ENCODE results near the gene MYADML2. TPM values are rescaled to one million over a fixed set of nuclear protein-coding genes. Genes with fewer than 3 reads are reported as not detected.

MYADML2 gene
- total and polyA plus RNA-seq, 2 of the 8 experiments (the other 6 are each of a cell fraction or from before 2014, with no cell fraction given), result 0.26 to 0.47 TPM

DNA sequence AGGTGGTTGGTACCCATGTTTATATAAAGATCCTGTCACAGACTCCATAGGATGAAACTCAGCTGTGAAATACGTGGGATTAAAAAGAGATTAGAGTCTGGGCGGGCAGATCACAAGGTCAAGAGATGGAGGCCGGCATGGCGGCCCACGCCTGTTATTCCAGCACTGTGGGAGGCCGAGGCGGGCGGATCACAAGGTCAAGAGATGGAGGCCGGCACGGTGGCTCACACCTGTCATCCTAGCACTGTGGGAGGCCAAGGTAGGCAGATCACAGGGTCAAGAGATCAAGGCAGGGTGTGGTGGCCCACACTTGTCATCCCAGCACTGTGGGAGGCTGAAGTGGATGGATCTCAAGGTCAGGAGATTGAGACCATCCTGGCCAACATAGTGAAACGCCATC is 51.6 kb downstream of the MYADML2 start:
- Histone ChIP-seq H3K4me3 (ENCODE audit: extremely low read depth in 1 of 4, insufficient read depth in 2 of 4, low read depth in 3 of 4, low read length in 4 of 4) (no peak overlapping the region), H2BK12ac (ENCODE audit: low read depth, low read length) (no peak overlapping the region), H3K79me1 (ENCODE audit: low read depth, low read length) (peaks cover 7% of the 10 kb centered on the region), H3K4me1 (replicated peaks in 1 of 4; ENCODE audit: control insufficient read depth in 3 of 4, insufficient read depth in 4 of 4, low read length in 3 of 4) (peaks cover 0 to 1% (median under 1%) of the 10 kb centered on the region in 4 experiments; a peak in 3 of 7 replicates), H3K79me2 (ENCODE audit: control insufficient read depth in 1 of 2, insufficient read depth in 2 of 2, low read length in 2 of 2) (peaks cover 5 to 12% of the 10 kb centered on the region in 2 experiments), H3K23ac (ENCODE audit: insufficient read length) (no peak overlapping the region), H3K14ac (ENCODE audit: insufficient read length) (no peak overlapping the region), H4K5ac (ENCODE audit: insufficient read length, low read depth, low read length) (no peak overlapping the region), H2AFZ (ENCODE audit: low read length) (no peak overlapping the region), H3K27ac (ENCODE audit: low read depth, low read length) (no peak overlapping the region), H2AK5ac (ENCODE audit: low read depth, low read length) (no peak overlapping the region), H3K4ac (replicated peaks; ENCODE audit: insufficient read length, low read depth, low read length) (no peak overlapping the region), H3K18ac (ENCODE audit: extremely low read depth, low read length) (no peak overlapping the region), H3K9me3 (ENCODE audit: insufficient read depth in 2 of 2, low read depth in 1 of 2, low read length in 1 of 2) (no peaks in the 10 kb centered on the region), H2BK20ac (ENCODE audit: low read length) (no peak overlapping the region), H2BK120ac (replicated peaks; ENCODE audit: low read depth, low read length) (no peak overlapping the region), H3K4me2 (ENCODE audit: insufficient read depth in 1 of 2, low read depth in 2 of 2, low read length in 2 of 2) (no peak overlapping the region), H2BK15ac (ENCODE audit: low read length) (no peak overlapping the region), H2BK5ac (ENCODE audit: low read depth, low read length) (no peak overlapping the region), H4K8ac (ENCODE audit: extremely low read depth, insufficient read depth, low read length) (no peak overlapping the region), H4K20me1 (replicated peaks in 1 of 2; ENCODE audit: control insufficient read depth in 1 of 2, insufficient read depth in 2 of 2, low read length in 2 of 2) (peaks cover 0 to 14% of the 10 kb centered on the region in 2 experiments), H4K91ac (replicated peaks; ENCODE audit: insufficient read length, low read length) (no peak overlapping the region), H3K23me2 (ENCODE audit: low read depth, low read length) (peaks cover 5% of the 10 kb centered on the region; the same call in 1 of the 2 replicates), H3K9ac (replicated peaks in 1 of 4; ENCODE audit: extremely low read depth in 1 of 4, low read depth in 3 of 4, low read length in 3 of 4) (no peak overlapping the region), H3K36me3 (ENCODE audit: control insufficient read depth in 2 of 4, insufficient read depth in 4 of 4, low read length in 3 of 4) (peaks cover 3 to 29% (median 17%) of the 10 kb centered on the region in 4 experiments; a peak in 7 of 8 replicates), H3K27me3 (replicated peaks in 1 of 4; ENCODE audit: control insufficient read depth in 3 of 4, extremely low read depth in 1 of 4, insufficient read depth in 3 of 4, low read length in 3 of 4) (no peaks in the 10 kb centered on the region), H3K56ac (replicated peaks; ENCODE audit: insufficient read length, low read depth, low read length) (no peak overlapping the region)
- FAIRE-seq (no peak), DNase-seq (ENCODE audit: low read depth in 1 of 2, low spot score in 2 of 2) (no peak)
- 95% methylated on average over 11 of the region's 11 CpGs; no CpG with 5 or more reads in 1 of the 2 experiments for WGBS, 2 experiments (ENCODE audit: extremely low coverage in 1 of 2, insufficient coverage in 1 of 2, insufficient read length in 1 of 2, insufficient replicate concordance in 2 of 2, low coverage in 1 of 2, low lambda C conversion rate in 2 of 2, missing lambda C conversion rate in 1 of 2)
- ChIA-PET POLR2A (ENCODE audit: partially characterized antibody) (interaction anchor here (0.6 kb wide), 1 partner anchor 40 kb away, joined by 3 read pairs; no protein-coding TSS in a partner anchor), CTCF (ENCODE audit: partially characterized antibody) (no interaction called here)
- no peak for TF ChIP-seq SRF (IDR thresholded peaks at IDR 0.05; ENCODE audit: low read depth, low read length)
- no peak for TF ChIP-seq SP4 (IDR thresholded peaks at IDR 0.05; ENCODE audit: low read length)
- TF ChIP-seq TAF7 (optimal IDR thresholded peaks at IDR 0.05; ENCODE audit: borderline replicate concordance, low read depth, low read length), result no peak
- TF ChIP-seq RAD21 (IDR thresholded peaks at IDR 0.05 in 1 of 2, conservative IDR thresholded peaks at IDR 0.05 in 1 of 2; ENCODE audit: low read depth in 2 of 2, low read length in 2 of 2), result no peak
- TF ChIP-seq, protein P1, sequence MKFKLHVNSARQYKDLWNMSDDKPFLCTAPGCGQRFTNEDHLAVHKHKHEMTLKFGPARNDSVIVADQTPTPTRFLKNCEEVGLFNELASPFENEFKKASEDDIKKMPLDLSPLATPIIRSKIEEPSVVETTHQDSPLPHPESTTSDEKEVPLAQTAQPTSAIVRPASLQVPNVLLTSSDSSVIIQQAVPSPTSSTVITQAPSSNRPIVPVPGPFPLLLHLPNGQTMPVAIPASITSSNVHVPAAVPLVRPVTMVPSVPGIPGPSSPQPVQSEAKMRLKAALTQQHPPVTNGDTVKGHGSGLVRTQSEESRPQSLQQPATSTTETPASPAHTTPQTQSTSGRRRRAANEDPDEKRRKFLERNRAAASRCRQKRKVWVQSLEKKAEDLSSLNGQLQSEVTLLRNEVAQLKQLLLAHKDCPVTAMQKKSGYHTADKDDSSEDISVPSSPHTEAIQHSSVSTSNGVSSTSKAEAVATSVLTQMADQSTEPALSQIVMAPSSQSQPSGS (IDR thresholded peaks at IDR 0.05; ENCODE audit: low read length), result no peak
- no peak for TF ChIP-seq HDAC6 (IDR thresholded peaks at IDR 0.05; ENCODE audit: low read depth, low read length)
- TF ChIP-seq POLR2A (IDR thresholded peaks at IDR 0.05; ENCODE audit: control extremely low read depth in 1 of 2, low read depth in 2 of 2, low read length in 2 of 2), result no peak
- TF ChIP-seq RBBP5 (IDR thresholded peaks at IDR 0.05; ENCODE audit: borderline replicate concordance, low read depth, low read length), result no peak
- no peak for TF ChIP-seq SIN3A (conservative IDR thresholded peaks at IDR 0.05 in 1 of 2, IDR thresholded peaks at IDR 0.05 in 1 of 2; ENCODE audit: low read depth in 1 of 2, low read length in 2 of 2)
- TF ChIP-seq CHD2 (IDR thresholded peaks at IDR 0.05; ENCODE audit: low read length), result no peak
- no peak for TF ChIP-seq FOSL1 (IDR thresholded peaks at IDR 0.05; ENCODE audit: insufficient read depth, low read depth, low read length)
